IPS DF 19.7 (cell line): ENCODE data around the gene CENPK.
"Not testable (repeated sequence)": the region's sequence is repeated elsewhere in the genome, so short reads cannot be mapped to it uniquely, and the experiment has no call there.

ENCODE experiments used
- DNase-seq: peaks from one replicate; pipeline ENCODE4 v3.0.0-alpha.2; 2013; ENCODE audit warnings: low read depth, low spot score

CENPK gene

DNA sequence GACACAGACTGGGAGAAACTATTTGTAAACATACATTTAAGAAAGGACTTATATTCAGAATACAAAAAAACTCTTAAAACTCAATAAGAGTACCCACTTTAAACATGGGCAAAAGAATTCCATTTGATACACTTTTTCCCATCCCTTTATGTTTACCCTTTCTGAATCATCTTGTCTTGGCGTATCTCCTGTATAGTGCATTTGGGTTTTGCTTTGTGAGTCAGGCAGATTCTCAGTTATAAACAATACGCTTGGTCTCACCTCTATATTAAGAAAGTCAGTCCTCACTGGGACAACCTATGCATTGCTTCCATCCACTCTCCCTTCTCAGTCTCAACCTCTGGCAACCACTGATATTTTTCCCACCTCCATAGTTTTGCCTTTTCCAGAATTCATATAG lies 54.0 kb downstream of the CENPK start:
- no peak for DNase-seq

DNA sequence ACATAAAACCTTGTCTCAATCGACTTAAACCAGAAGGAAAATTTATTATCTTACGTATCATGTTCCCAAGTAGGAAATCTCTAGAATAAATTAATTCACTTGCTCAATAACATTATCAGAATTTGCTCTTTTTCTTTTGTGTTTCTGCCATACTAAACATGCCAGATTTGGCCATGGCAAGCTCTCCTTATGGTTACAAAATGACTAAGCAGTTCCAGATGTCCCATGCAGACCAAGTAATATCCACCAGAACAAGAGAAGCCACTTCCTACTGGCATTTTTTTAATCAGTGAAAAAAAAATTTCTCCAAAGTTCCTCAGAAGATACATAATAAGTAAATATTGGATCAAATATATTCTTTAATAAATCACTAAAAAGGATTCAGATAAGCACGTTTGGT lies 56.0 kb downstream of the CENPK start:
- no peak for DNase-seq

DNA sequence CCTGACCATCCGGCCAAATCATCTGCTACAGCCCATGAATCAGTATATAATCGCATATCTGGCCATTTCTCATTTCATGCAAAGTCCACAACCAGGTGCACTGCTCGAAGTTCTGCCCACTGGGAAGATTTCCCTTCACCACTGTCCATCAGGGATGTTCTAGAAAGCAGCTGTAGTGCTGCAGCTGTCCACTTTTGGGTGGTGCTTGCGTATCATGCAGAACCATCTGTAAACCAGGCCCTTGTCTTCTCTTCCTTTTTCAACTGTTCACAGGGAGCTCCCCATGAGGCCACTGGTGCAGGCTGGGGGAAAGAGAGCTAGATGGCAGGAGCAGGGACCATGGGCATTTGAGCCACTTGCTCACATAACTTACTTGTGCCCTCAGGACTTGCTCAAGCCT lies 73.8 kb downstream of the CENPK start:
- DNase-seq, result no peak

DNA sequence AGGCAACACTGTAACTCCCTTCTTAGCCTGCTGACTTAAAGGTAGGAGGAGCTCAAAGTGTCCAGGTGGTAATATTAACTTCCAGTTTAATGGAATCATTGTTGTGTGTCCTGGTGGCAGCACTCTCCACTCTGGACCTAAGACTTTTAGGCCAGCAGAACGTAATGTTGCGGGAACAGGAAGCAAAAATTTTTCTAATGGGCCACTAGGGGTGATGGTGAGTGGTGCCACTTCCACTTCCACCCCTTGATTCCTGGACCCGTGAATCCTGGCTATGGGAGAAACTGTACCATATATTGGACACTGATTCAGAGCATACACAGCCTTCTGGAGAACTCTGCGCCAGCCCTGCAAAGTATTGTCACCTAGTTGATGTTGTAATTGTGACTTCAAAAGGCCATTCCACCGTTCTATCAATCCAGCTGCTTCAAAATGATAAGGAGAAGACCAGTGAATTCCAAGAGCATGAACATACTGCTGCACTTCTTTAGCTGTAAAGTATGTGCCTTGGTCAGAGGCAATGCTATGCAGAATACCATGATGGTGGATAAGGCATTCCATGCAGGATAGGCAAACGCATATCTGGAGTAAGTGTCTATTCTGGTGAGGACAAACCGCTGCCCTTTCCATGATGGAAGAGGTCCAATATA lies 74.8 kb downstream of the CENPK start:
- not testable (repeated sequence) for DNase-seq

DNA sequence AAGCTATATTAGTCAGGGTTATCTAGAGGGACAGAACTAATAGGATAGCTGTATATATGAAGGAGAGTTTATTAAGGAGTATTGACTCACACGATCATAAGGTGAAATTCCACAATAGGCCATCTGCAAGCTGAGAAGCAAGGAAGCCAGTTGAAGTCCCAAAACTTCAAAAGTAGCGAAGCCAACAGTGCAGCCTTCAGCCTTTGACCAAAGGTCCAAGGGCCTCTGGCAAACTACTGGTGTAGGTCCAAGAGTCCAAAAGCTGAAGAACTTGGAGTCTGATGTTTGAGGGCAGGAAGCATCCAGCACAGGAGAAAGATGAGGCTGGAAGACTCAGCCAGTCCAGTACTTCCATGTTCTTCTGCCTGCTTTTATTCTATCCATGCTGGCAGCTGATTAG lies 76.2 kb downstream of the CENPK start:
- not testable (repeated sequence) for DNase-seq

DNA sequence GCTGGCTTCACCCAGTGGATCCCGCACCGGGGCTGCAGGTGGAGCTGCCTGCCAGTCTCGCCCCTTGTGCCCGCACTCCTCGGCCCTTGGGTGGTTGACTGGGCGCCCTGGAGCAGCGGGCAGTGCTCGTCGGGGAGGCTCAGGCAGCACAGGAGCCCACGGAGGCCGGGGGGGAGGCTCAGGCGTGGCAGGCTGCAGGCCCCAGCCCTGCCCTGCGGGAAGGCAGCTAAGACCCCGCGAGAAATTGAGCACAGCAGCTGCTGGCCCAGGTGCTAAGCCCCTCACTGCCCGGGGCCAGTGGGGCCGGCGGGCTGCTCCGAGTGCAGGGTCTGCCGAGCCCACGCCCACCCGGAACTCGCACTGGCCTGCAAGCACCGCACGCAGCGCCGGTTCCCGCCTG lies 77.6 kb downstream of the CENPK start:
- no peak for DNase-seq

DNA sequence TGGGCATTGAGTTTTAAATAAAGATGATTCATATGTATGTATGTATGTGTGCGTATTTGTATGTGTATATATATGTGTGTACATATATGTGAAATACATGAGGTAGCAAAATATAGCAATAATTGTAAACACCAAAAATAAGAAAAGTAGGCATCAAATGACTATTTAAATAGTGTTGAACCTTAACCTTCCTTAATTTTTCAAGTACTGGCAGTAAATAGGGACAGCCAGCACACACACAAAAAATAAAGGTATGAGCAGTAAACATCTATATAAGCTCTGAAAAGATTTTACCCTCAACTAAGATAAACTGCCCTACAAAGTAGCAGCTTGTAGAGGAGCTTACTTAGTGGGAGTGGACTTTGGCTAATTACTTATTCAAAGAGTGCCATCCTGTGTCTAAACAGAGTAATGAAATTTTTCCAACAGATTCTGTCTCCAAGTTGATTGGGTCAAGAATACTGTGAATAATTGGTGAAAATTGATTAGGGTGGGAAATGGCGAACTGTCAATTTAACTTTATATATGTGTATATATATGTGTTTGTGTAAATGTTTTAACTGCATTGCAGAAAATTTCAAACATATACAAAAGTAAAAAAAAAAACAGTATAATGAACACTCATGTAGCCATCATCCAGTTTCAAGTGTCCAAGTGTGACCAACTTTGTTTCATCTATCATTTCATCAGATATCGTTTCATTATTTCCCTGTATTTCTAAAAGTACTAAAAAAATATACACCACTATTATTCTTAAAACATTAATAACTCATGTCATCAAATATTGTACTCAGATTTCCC lies 79.2 kb downstream of the CENPK start:
- DNase-seq, result no peak

DNA sequence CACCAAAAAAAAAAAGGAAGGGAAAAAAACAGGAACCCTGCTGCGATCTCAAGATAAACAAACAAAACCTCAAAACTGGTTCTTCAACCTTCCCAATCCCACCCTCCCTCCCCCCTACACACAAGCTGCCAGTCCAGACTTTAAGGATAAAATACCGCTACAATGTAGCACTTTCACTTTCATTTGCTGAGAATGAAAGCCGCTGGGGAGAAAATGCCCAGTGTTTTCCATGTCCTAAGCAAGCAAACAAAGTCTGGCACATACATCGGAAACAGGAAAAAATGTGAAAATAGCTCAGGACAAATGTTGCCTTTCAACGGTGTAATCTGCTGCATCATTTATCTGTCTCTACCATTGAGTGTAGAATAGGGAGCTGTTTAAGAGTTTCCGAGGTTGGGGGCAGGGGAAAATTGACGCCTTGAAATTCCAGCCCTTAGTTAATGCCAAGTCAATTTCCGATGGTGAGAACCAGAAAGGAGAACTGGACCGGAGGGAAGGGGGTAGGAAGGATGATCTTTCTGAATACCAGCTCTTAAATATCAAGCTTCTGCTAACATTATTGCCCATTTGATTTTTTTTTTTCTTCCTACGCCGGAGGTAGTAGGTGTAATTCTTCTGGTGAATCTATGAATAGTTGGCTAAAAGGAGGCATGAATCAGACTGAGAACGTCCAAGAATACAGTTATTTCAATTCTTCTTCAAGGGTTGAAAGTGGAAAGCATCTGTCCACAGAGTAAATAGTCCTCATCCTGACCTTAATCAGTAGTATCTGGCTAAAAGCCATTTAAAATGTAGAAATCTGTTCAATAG lies 80.0 kb downstream of the CENPK start:
- DNase-seq, result peak; percentile 25

DNA sequence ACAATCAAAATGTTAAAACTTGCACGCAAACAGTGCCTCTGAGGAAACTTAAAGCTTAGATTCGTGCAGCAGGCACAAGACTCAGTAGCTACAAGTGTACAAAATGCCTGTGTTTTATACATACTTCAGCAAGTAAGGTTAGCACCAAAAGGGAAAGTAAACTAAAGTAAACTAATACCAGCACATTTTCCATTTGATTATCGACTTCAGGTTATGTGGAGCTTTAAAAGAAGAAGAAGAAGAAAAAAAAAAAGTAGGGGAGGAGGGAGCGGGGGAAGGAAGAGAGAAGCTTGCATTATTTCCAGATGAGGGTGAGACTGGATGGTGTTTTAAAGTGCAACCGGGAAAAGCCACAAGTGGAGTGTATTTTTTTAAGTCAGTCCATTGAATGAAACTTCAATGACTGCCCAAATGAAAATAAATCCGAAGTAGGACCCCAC lies 80.7 kb downstream of the CENPK start:
- DNase-seq, result no peak

DNA sequence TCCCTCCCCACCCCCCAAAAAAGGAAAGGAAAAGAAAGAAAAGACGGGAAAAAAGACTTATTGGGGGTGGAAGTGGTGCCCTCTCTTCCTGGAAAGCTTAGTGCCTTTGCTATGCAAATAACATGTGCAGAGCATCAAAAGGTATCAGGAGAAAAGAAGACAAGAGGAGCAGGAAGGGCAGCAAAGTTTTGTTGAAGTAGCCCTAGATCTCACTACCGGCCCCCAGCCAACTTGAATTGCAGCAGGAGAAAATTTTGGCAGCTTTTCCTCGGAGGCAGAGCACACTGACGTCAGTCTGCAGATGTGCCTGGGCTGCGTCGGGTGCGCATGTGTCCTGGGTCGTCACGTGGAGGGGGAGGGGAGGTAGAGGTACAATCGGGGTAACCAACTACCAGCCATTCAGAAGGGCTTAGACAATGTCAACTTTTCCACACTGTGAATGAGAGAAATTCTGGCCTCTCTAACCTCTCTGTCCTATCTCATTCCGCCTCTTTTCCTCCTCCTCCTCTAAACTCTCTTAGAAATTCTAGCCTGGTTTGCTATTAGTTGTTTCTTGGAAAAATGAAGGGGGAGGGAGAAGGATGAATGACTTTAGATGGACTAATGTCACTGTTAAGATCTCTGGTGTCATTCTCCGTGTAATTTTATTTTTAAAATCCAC lies 81.2 kb downstream of the CENPK start, which contains the start of gene ADAMTS6:
ADAMTS6 (minus strand) TSS at position 286 of the 661 bp plus-strand sequence. CDS start 8,247 bp downstream, outside the sequence.
- peak; percentile 65 for DNase-seq

DNA sequence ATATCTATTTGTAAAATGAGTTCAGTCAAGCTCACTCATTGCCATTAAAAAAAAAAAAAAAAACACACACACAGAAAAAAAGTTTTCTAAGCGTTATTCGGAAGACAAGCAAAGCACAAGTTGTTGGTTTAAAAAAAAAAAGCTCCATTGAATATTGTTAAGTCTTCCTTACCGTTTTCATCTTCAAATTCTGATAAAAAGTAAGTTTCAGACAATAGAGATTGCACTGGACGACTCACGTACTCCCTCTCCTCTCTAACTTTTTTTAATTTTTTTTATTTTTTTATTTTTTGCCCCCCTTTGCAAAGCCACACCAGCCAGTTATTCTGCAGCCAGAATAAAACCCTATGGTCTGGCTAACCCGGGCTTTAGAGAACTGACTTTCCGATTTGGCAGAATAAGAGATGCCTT lies 81.8 kb downstream of the CENPK start:
- no peak for DNase-seq

DNA sequence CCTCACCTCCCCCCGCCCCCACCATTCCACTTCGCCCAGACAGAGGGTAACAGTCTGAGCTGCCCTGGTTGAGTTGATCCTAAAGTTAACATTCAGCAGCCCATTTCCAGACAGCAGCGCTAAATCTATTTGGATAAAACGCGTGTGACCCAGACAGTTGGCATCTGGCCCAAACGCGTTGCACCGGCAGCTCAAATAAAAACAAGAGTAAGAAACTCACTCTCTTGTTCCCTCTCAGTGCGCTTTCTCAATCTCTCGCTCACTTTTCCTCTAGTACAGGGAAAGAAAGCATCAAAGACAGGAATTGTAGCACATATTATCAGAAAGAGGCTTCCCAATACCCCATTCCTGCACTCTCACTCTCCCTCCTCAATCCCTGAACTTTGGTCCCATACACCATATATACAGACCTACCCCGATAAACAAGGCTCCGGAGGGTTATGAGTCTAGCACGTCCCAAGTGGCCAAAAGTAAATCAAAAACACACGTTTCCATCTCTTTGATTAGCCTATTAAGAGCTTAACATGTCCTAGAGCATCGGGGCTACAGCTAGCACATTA lies 82.6 kb downstream of the CENPK start:
- DNase-seq, result no peak

DNA sequence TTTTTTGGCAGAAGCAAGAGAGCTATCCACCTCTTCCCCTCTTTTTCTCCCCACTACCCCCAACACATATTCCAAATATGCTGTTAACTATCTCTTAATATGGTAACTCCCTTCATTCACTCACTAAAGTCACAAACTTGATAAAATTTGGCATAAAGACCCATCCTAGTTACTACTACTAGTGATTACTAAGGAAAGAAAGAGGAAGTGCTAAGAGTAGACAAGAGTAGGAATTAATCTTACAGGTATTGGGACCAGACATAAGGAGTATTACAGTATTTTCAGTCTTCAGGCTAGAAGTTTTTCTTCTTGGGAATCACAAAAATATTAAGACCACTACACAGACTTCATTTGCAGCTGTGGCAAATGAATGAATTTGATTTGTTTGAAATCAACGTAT lies 83.4 kb downstream of the CENPK start:
- no peak for DNase-seq

DNA sequence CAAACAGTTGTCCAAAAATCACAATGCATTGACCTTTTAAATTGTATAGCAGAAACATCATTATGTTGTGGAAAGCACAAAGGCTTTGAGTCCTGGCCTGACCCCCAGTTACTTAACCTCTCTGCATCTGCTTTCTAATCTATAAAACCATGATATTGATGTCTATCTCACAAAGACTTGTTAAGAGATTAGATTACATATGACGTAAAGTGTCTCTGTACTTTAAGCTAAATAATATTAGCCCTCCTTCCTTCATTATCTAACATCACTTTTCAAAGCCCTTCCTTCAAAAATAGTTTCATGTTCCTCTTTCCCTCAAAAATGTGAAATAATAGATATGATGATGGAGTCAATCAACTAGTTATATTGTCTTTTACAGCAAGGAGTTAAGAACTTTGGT lies 84.6 kb downstream of the CENPK start:
- no peak for DNase-seq

DNA sequence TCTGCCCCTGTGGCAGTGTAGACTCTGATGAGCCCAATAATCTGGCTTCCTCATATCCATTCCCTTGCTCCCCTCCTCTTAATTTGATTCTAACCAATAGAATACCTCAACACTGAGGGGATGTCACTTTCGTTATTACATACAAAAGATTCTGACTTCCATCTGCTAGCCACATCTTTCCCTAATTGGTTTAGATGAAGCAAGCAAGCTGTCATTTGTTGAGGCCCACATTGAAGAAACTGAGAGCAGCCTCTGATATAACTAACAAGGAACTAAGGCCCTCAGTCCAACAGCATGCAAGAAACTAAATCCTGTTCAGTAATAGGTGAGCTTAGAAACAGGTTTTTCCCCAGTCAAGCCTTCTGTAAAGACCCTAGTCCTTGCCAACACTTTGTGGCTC lies 87.1 kb downstream of the CENPK start:
- no peak for DNase-seq

DNA sequence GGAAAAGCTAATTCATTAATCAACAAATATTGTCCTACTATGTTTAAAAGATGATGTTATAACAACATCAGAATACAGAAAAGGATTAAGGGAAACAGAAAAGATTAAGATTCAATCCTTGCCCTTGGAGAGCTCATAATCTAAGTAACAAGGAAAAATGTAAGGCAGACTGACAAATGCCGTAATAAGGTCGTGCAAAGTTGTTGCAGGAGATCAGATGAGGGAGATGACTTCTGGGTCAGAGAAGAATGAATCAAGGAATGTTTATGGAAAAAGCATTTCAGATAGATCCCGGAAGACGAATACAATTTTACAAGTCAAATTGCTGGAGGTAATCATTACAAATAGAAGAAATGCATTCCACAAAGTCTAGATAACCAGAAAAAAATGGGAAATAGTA lies 87.6 kb downstream of the CENPK start:
- no peak for DNase-seq

DNA sequence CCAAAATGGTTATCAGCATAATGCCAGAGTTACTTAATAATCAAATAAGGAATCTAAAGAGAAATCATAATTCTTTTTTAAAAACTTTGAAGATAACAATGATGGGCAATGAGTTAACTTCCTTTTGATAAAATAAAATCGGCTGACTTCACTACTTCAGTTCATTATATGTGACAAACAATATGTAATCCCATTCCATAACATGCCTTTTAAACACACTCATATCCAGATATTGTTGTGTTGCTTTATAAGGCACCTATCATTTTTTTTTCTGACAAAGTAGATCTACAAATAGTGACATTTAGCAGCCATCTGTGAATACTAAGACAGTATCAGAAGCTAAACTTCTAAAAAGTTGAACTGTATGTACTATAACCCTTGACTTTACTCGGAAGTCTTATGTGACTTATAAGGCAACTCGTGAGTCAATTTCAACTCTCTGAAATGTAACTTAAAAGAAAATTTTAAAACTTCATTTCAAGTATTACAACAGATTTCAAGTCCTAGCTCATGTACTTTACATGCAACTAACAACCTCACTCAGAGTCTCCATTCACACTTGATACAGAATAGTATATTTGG lies 88.7 kb downstream of the CENPK start:
- no peak for DNase-seq

DNA sequence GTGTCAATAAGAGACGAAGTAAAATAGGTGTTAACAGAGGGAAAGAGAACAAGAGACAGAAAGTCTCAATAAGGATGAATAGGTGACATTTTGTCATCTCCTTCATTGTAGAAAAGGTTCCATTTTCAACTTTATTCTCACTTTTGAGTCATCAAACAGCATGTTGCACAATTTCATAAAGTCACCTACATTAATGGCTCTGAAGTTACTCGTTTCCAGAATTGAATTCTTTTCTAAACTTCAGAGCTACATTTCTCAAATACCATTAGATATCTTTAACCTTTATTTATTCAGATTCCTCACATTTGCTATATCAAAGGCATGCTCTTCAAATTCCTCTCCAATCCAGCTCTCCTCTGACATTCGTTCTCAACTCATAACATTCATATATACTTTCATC lies 94.3 kb downstream of the CENPK start:
- no peak for DNase-seq
